Ovary (tissue), 9 donors: Measurements from ENCODE around the gene NIPAL4. TPM values are rescaled to one million over a fixed set of nuclear protein-coding genes. Genes with fewer than 3 reads are reported as not detected.

ENCODE experiments used
- DNase-seq, 5 donors: peaks; one replicate each; pipeline ENCODE4 v3.0.0-alpha.2; 2019 to 2020
- H3K27ac ChIP-seq, 2 donors: fragments of 200-600 bp; one replicate each; pipeline versions ENCODE4 v1.5.1 to v1.8.0; 2019 to 2022
- H3K27me3 ChIP-seq: fragments of 200-600 bp; one replicate; pipeline ENCODE4 v1.8.0; 2022
- H3K36me3 ChIP-seq: fragments of 200-600 bp; sonication (generic); one replicate; pipeline ENCODE4 v1.5.1; 2019
- H3K4me1 ChIP-seq: one replicate; pipeline ENCODE4 v1.8.1; 2013; ENCODE audit warnings: mild to moderate bottlenecking, moderate library complexity; ENCODE audit not compliant: insufficient read depth
- H3K4me3 ChIP-seq: fragments of 200-600 bp; sonication (generic); one replicate; pipeline ENCODE4 v1.5.1; 2017
- H3K9me3 ChIP-seq, 2 donors: fragments of 200-600 bp in 1 of 2; sonication (generic) in 1 of 2; one replicate each; pipeline versions ENCODE4 v1.5.1 to v1.8.1; 2013 to 2019; ENCODE audit warnings: mild to moderate bottlenecking in 1 of 2, moderate library complexity in 1 of 2
- CTCF ChIP-seq, 3 donors: fragments of 450-650 bp in 2 of 3; fragments of 200-600 bp in 1 of 3; IDR thresholded peaks; one replicate each; pipeline versions ENCODE4 v1.5.1 to v1.8.0; 2016 to 2022; ENCODE audit warnings: antibody characterized with exemption in 3 of 3, mild to moderate bottlenecking in 1 of 3
- EP300 ChIP-seq: sonication (generic); formaldehyde crosslinking; IDR thresholded peaks from one replicate; pipeline ENCODE4 v1.6.1; 2017; ENCODE audit warnings: antibody characterized with exemption
- POLR2A ChIP-seq: fragments of 450-650 bp; IDR thresholded peaks from one replicate; pipeline ENCODE4 v1.6.1; 2017; ENCODE audit warnings: antibody characterized with exemption, mild to moderate bottlenecking, moderate library complexity
- WGBS, 3 donors: extraction: QIAGEN DNeasy Blood & Tissue Kit in 1 of 3; methylation state at CpG; one replicate each; pipeline versions ENCODE4 v1.1.5 to v1.1.7; 2013 to 2017; 5-methylcytosine and 5-hydroxymethylcytosine counted together
- intact Hi-C, 4 donors: fragments of 100-400 bp; cut with DNase I; formaldehyde crosslinking; loops; one replicate each; pipeline versions ENCODE4 v1.11.0 to v1.15.1; 2022 to 2023
- polyA plus RNA-seq, 2 donors: library from polyadenylated mRNA; stranded (reverse); fragments of 200-250 nt in 1 of 2; fragments of 350-450 nt in 1 of 2; fragmentation: Illumina TruSeq in 1 of 2; extraction: RNeasy Lipid Tissue Mini Kit (QIAGEN cat#74804) in 1 of 2; gene quantifications; one replicate each; pipeline ENCODE4 v1.2.3, GENCODE V29; 2013 to 2014
- total RNA-seq, 7 donors: library from RNA; depleted of rRNA in 2 of 7; stranded (reverse); fragments of >200 nt in 2 of 7; fragmentation: NEBNext Ultra II Directional in 3 of 7; extraction: Animal tissue kit (Norgen Biotek cat#: 25700) in 3 of 7; gene quantifications; one replicate each; pipeline versions ENCODE4 v1.1.0 to v1.2.4, GENCODE V29; 2016 to 2023
- donor health status: DM: no; HTN: no; CAD: no; lungs with moderate emphysema.
- donor health status: DM: no; HTN: no; CAD: no.
- donor health status: Bipolar disorder and iron deficiency.
- donor health status: DM: yes; HTN: yes; CAD: no.
- donor health status: DM: no; HTN: no; CAD: no.
- donor health status: DM: yes; HTN: yes; CAD: no.

NIPAL4 gene
- total and polyA plus RNA-seq, 9 donors: 0.80 TPM; not detected in 8

- WGBS, 3 donors: 63 to 69% (median 67%) methylated on average over 1 of the region's 1 CpG
- no peak for DNase-seq
- H3K27me3 ChIP-seq: no peaks in the 10 kb centered on the region
- intact Hi-C loops: loop anchor here in 1 of 4 donors (10.0 kb wide), 1 partner anchor 96 kb away; no protein-coding TSS in a partner anchor
- TF ChIP-seq EP300: no peak
- TF ChIP-seq CTCF (IDR thresholded peaks at IDR 0.05): no peak
- TF ChIP-seq POLR2A: no peak
- H3K4me3 ChIP-seq: no peak overlapping the region
- H3K9me3 ChIP-seq: no peaks in the 10 kb centered on the region
- H3K4me1 ChIP-seq: no peaks in the 10 kb centered on the region
- H3K27ac ChIP-seq: no peak overlapping the region
- no peaks in the 10 kb centered on the region for H3K36me3 ChIP-seq
These were observed 10.6 kb downstream of the NIPAL4 start for GRCh38 chr5:157470631-157471030.

- Histone ChIP-seq H3K27ac (no peak overlapping the region), H3K4me1 (no peaks in the 10 kb centered on the region), H3K36me3 (no peaks in the 10 kb centered on the region), H3K27me3 (no peaks in the 10 kb centered on the region), H3K4me3 (no peak overlapping the region), H3K9me3 (no peaks in the 10 kb centered on the region)
- TF ChIP-seq CTCF (IDR thresholded peaks at IDR 0.05) (no peak), POLR2A (no peak), EP300 (no peak)
- WGBS, 3 donors: 93 to 96% (median 96%) methylated on average over 1 of the region's 1 CpG
- intact Hi-C loops: loop anchor here in 1 of 4 donors (10.0 kb wide), 1 partner anchor 97 kb away; no protein-coding TSS in a partner anchor
- no peak for DNase-seq
These were observed 11.7 kb downstream of the NIPAL4 start for GRCh38 chr5:157471709-157472108.

DNA sequence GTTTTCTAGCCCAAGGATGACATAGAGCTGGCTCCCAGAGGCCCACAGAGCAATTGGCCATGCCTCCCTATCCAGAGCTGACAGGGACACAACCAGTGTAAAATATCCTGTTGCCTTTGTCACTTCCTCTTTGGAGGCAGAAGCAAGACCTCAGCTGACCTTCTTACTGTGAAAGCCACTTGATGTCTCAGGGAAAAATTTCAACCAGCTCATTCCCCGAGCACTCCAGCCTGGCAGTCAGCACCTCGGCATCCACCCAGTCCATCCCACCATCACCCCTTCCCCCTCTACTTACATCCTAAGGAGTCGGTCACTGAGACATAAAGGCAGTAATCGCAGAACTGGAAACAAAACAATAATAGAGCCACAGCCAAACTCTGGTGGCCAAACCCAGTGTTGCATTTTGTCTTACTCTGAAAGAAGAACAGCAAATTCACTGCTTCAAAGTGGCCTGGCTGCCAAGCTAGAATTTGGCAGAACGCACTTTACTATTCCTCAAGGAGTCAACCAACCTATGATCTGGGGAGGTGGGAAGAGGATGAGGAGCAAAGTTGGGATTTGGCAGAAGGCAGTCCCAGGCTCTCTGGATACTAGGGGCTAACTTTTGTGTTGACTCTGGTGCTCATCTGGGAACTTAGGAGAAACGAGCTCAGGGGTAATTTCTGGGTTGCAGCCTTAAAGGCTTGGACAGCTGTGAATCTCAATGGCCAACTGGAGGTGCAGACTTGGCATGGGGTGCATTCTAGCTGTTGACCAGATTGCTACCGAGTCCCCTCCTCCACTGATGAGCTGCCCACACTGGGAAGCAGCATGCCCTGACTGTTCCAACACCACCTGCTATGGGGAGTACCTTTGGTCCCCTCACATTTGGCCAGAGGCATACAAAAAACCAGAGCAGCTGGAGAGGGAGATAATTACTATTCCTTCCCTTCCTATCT is 13.6 kb downstream of the NIPAL4 start:
- DNase-seq: no peak
- H3K9me3 ChIP-seq: no peaks in the 10 kb centered on the region
- WGBS, 3 donors: 84 to 89% (median 88%) methylated on average over 7 of the region's 7 CpGs
- H3K27me3 ChIP-seq: no peaks in the 10 kb centered on the region
- H3K4me3 ChIP-seq: no peak overlapping the region
- no peak overlapping the region for H3K27ac ChIP-seq
- H3K4me1 ChIP-seq: no peaks in the 10 kb centered on the region
- no peaks in the 10 kb centered on the region for H3K36me3 ChIP-seq
- intact Hi-C loops: loop anchor here in 1 of 4 donors (10.0 kb wide), 1 partner anchor 99 kb away; no protein-coding TSS in a partner anchor
- TF ChIP-seq CTCF (IDR thresholded peaks at IDR 0.05): no peak
- no peak for TF ChIP-seq EP300
- TF ChIP-seq POLR2A: no peak

DNA sequence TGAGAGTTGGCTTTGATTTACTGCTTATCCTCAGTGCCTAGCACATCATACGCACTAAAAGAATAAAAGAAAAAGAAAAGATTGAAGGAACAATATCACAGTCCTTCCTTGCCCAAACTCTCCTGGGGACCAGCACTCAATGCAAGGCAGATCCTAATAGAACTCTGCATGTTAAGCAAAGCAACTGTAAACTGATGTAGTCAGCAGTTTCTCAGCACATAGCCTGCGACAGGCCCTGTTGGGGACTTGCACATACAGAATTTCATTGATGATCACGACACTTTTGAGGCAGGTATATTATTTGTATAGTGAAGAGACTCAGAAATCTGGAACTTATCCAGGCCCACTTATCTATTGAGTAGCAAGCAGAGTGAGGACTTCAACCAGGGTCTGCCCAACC is 15.4 kb downstream of the NIPAL4 start:
- 95 to 97% (median 96%) methylated on average over 3 of the region's 3 CpGs for WGBS, 3 donors
- Histone ChIP-seq H3K36me3 (no peaks in the 10 kb centered on the region), H3K27me3 (no peaks in the 10 kb centered on the region), H3K27ac (no peak overlapping the region), H3K9me3 (no peaks in the 10 kb centered on the region), H3K4me1 (no peaks in the 10 kb centered on the region), H3K4me3 (no peak overlapping the region)
- no peak for TF ChIP-seq CTCF (IDR thresholded peaks at IDR 0.05)
- TF ChIP-seq EP300: no peak
- TF ChIP-seq POLR2A: no peak
- no peak for DNase-seq
- intact Hi-C loops: loop anchor here in 1 of 4 donors (10.0 kb wide), 1 partner anchor 101 kb away; no protein-coding TSS in a partner anchor
